Ovary (tissue), 3 donors: Measurements from ENCODE around the gene CD70.

Source experiments
- CTCF ChIP-seq, 3 donors: fragments of 450-650 bp in 2 of 3; fragments of 200-600 bp in 1 of 3; IDR thresholded peaks; one replicate each; pipeline versions ENCODE4 v1.5.1 to v1.8.0; 2016 to 2022; ENCODE audit warnings: antibody characterized with exemption in 3 of 3, mild to moderate bottlenecking in 1 of 3
- EP300 ChIP-seq: sonication (generic); formaldehyde crosslinking; IDR thresholded peaks from one replicate; pipeline ENCODE4 v1.6.1; 2017; ENCODE audit warnings: antibody characterized with exemption
- POLR2A ChIP-seq: fragments of 450-650 bp; IDR thresholded peaks from one replicate; pipeline ENCODE4 v1.6.1; 2017; ENCODE audit warnings: antibody characterized with exemption, mild to moderate bottlenecking, moderate library complexity
- donor health status: DM: no; HTN: no; CAD: no.

- TF ChIP-seq POLR2A (no peak), CTCF (IDR thresholded peaks at IDR 0.05) (no peak), EP300 (no peak)
Observed at GRCh38 chr19:6540918-6541689, 49.8 kb downstream of the CD70 start.
